Mucosa of stomach (tissue), 1 donor: ENCODE data around the gene MYBPC3.

Experiments
- H3K27me3 ChIP-seq: one replicate; pipeline ENCODE4 v1.7.0; 2013; ENCODE audit warnings: mild to moderate bottlenecking, low read length; ENCODE audit not compliant: control insufficient read depth, insufficient read depth
- H3K36me3 ChIP-seq: one replicate; pipeline ENCODE4 v1.7.0; 2013; ENCODE audit warnings: low read length; ENCODE audit not compliant: control insufficient read depth, insufficient read depth
- H3K4me1 ChIP-seq: one replicate; pipeline ENCODE4 v1.7.0; 2013; ENCODE audit warnings: mild to moderate bottlenecking, low read length; ENCODE audit not compliant: control insufficient read depth, insufficient read depth
- H3K4me3 ChIP-seq: one replicate; pipeline ENCODE4 v1.7.0; 2013; ENCODE audit warnings: low read length
- H3K9ac ChIP-seq: one replicate; pipeline ENCODE4 v1.7.0; 2013; ENCODE audit warnings: mild to moderate bottlenecking, low read length, moderate library complexity
- H3K9me3 ChIP-seq: one replicate; pipeline ENCODE4 v1.7.0; 2013; ENCODE audit warnings: mild to moderate bottlenecking, low read length, moderate library complexity; ENCODE audit not compliant: control insufficient read depth
- donor health status: Pancreatic carcinoma.

The MYBPC3 gene

GRCh38 chr11:47391711-47392432 is 39.4 kb upstream of the MYBPC3 start:
- H3K9ac ChIP-seq, result no peak overlapping the region
- H3K4me3 ChIP-seq, result no peak overlapping the region
- no peaks in the 10 kb centered on the region for H3K36me3 ChIP-seq
- H3K27me3 ChIP-seq, result no peaks in the 10 kb centered on the region
- H3K4me1 ChIP-seq, result peaks cover 6% of the 10 kb centered on the region
- no peaks in the 10 kb centered on the region for H3K9me3 ChIP-seq

GRCh38 chr11:47391077-47391583 is 38.6 kb upstream of the MYBPC3 start:
- H3K9ac ChIP-seq, result no peak overlapping the region
- no peaks in the 10 kb centered on the region for H3K27me3 ChIP-seq
- H3K36me3 ChIP-seq, result no peaks in the 10 kb centered on the region
- peaks cover 6% of the 10 kb centered on the region for H3K4me1 ChIP-seq
- no peak overlapping the region for H3K4me3 ChIP-seq
- no peaks in the 10 kb centered on the region for H3K9me3 ChIP-seq

GRCh38 chr11:47390422-47390760 is 37.9 kb upstream of the MYBPC3 start:
- no peaks in the 10 kb centered on the region for H3K9me3 ChIP-seq
- H3K9ac ChIP-seq, result no peak overlapping the region
- H3K27me3 ChIP-seq, result no peaks in the 10 kb centered on the region
- no peak overlapping the region for H3K4me3 ChIP-seq
- H3K4me1 ChIP-seq, result peaks cover 6% of the 10 kb centered on the region
- no peaks in the 10 kb centered on the region for H3K36me3 ChIP-seq

- Histone ChIP-seq H3K4me3 (no peak overlapping the region), H3K27me3 (no peaks in the 10 kb centered on the region), H3K9ac (no peak overlapping the region), H3K9me3 (no peaks in the 10 kb centered on the region), H3K36me3 (no peaks in the 10 kb centered on the region), H3K4me1 (peaks cover 6% of the 10 kb centered on the region)
Measured at GRCh38 chr11:47389577-47390421, 37.3 kb upstream of the MYBPC3 start.

- Histone ChIP-seq H3K27me3 (no peaks in the 10 kb centered on the region), H3K9me3 (no peaks in the 10 kb centered on the region), H3K9ac (no peak overlapping the region), H3K4me1 (peaks cover 6% of the 10 kb centered on the region), H3K4me3 (no peak overlapping the region), H3K36me3 (no peaks in the 10 kb centered on the region)
Measured at GRCh38 chr11:47388697-47389576, 36.4 kb upstream of the MYBPC3 start.

- no peaks in the 10 kb centered on the region for H3K9me3 ChIP-seq
Measured at GRCh38 chr11:47387944-47388696, 35.6 kb upstream of the MYBPC3 start.

GRCh38 chr11:47384498-47384897 is 32.0 kb upstream of the MYBPC3 start:
- Histone ChIP-seq H3K4me1 (peaks cover 6% of the 10 kb centered on the region), H3K4me3 (no peak overlapping the region), H3K27me3 (no peaks in the 10 kb centered on the region), H3K36me3 (no peaks in the 10 kb centered on the region), H3K9ac (no peak overlapping the region), H3K9me3 (no peaks in the 10 kb centered on the region)

More at GRCh38 chr11:47387944-47388696, 35.6 kb upstream of the MYBPC3 start:
- Histone ChIP-seq H3K27me3 (no peaks in the 10 kb centered on the region), H3K4me3 (no peak overlapping the region), H3K36me3 (no peaks in the 10 kb centered on the region), H3K4me1 (peaks cover 6% of the 10 kb centered on the region), H3K9ac (no peak overlapping the region)

- Histone ChIP-seq H3K9me3 (no peaks in the 10 kb centered on the region), H3K36me3 (no peaks in the 10 kb centered on the region), H3K4me1 (no peaks in the 10 kb centered on the region), H3K27me3 (no peaks in the 10 kb centered on the region), H3K9ac (no peak overlapping the region), H3K4me3 (no peak overlapping the region)
Measured at GRCh38 chr11:47383071-47383470, 30.6 kb upstream of the MYBPC3 start.

- no peak overlapping the region for H3K9ac ChIP-seq
- H3K27me3 ChIP-seq, result no peaks in the 10 kb centered on the region
- H3K36me3 ChIP-seq, result no peaks in the 10 kb centered on the region
- no peaks in the 10 kb centered on the region for H3K9me3 ChIP-seq
- H3K4me1 ChIP-seq, result no peaks in the 10 kb centered on the region
- H3K4me3 ChIP-seq, result no peak overlapping the region
Measured at GRCh38 chr11:47380078-47380477, 27.6 kb upstream of the MYBPC3 start.

- Histone ChIP-seq H3K4me1 (no peaks in the 10 kb centered on the region), H3K36me3 (no peaks in the 10 kb centered on the region), H3K9me3 (no peaks in the 10 kb centered on the region), H3K27me3 (no peaks in the 10 kb centered on the region), H3K4me3 (no peak overlapping the region), H3K9ac (no peak overlapping the region)
Measured at GRCh38 chr11:47379317-47379716, 26.8 kb upstream of the MYBPC3 start.

- H3K9ac ChIP-seq, result no peak overlapping the region
- H3K9me3 ChIP-seq, result no peaks in the 10 kb centered on the region
- H3K4me3 ChIP-seq, result no peak overlapping the region
- H3K27me3 ChIP-seq, result no peaks in the 10 kb centered on the region
- no peaks in the 10 kb centered on the region for H3K36me3 ChIP-seq
- no peaks in the 10 kb centered on the region for H3K4me1 ChIP-seq
Measured at GRCh38 chr11:47378836-47379170, 26.3 kb upstream of the MYBPC3 start.
